ENCODE measurements around the gene SUCO. TPM values are rescaled to one million over a fixed set of nuclear protein-coding genes. Genes with fewer than 3 reads are reported as not detected.
A peak's percentile ranks its signal among the peaks of the same experiment; 100 is the strongest.

The SUCO gene
- total RNA-seq, 1 experiment from 2014 or later: 37.7 TPM

GRCh38 chr1:172601046-172601630 lies 68.2 kb downstream of the SUCO start:
- no peaks in the 10 kb centered on the region for H3K23me2 ChIP-seq (ENCODE audit: insufficient read length, low read depth, low read length, poor library complexity, severe bottlenecking)
- H3K79me1 ChIP-seq (ENCODE audit: insufficient read depth, low read depth, low read length, poor library complexity, severe bottlenecking): no peaks in the 10 kb centered on the region
- no peak for DNase-seq
- H2BK20ac ChIP-seq (ENCODE audit: low read depth, low read length, poor library complexity, severe bottlenecking): no peak overlapping the region
- no peaks in the 10 kb centered on the region for H3K4me1 ChIP-seq (ENCODE audit: insufficient read depth, low read length)
- no peak overlapping the region for H3K9ac ChIP-seq (ENCODE audit: extremely low read depth, insufficient read length, low read length)
- H2BK12ac ChIP-seq (ENCODE audit: insufficient read length, low read depth, low read length): no peak overlapping the region
- H3T11ph ChIP-seq (ENCODE audit: low read length): no peak overlapping the region
- H3K27ac ChIP-seq (ENCODE audit: insufficient read length, low read depth, low read length): no peak overlapping the region
- no peak overlapping the region for H4K91ac ChIP-seq (ENCODE audit: insufficient read length, low read depth, low read length)
- no peaks in the 10 kb centered on the region for H4K20me1 ChIP-seq (ENCODE audit: control insufficient read depth, insufficient read depth, insufficient read length)
- Mint-ChIP-seq H3K27ac (peak overlapping the region; percentile 3 to 75 (median 16); a peak in 3 of 7 replicates), H3K9me3 (peaks cover 15 to 18% of the 10 kb centered on the region in 2 experiments; a peak in 4 of 5 replicates), H3K4me1 (no peaks in the 10 kb centered on the region), H3K4me3 (no peak overlapping the region), H3K27me3 (ENCODE audit: low read depth) (no peaks in the 10 kb centered on the region), H3K36me3 (ENCODE audit: insufficient read depth in 1 of 3, low read depth in 3 of 3) (peaks cover 29 to 62% (median 48%) of the 10 kb centered on the region in 3 experiments)
- WGBS (ENCODE audit: extremely low coverage, insufficient read length, low lambda C conversion rate): no CpG with 5 or more reads among the region's 6 CpGs
- no peak overlapping the region for H4K5ac ChIP-seq (ENCODE audit: insufficient read length, low read depth, low read length)
- no peak overlapping the region for H3K23ac ChIP-seq (ENCODE audit: insufficient read length, low read depth, low read length)
- no peaks in the 10 kb centered on the region for H3K9me3 ChIP-seq (ENCODE audit: control insufficient read depth, low read depth, low read length)
- H2BK5ac ChIP-seq (ENCODE audit: insufficient read length, low read length): no peak overlapping the region
- no peak overlapping the region for H3K18ac ChIP-seq (ENCODE audit: insufficient read length, low read depth, low read length)
- H3K4ac ChIP-seq (ENCODE audit: low read depth, low read length): no peak overlapping the region
- H2AK5ac ChIP-seq (ENCODE audit: insufficient read length, low read length): no peak overlapping the region
- H3K79me2 ChIP-seq (ENCODE audit: insufficient read depth, low read length): peaks cover 1% of the 10 kb centered on the region; the same call in 1 of the 2 replicates
- no peak overlapping the region for H4K8ac ChIP-seq (replicated peaks; ENCODE audit: insufficient read length, low read depth, low read length)
- H3K4me2 ChIP-seq (ENCODE audit: insufficient read depth, insufficient read length, low read length): no peak overlapping the region
- H2BK15ac ChIP-seq (ENCODE audit: low read depth, low read length): no peak overlapping the region
- TF ChIP-seq, protein P1, sequence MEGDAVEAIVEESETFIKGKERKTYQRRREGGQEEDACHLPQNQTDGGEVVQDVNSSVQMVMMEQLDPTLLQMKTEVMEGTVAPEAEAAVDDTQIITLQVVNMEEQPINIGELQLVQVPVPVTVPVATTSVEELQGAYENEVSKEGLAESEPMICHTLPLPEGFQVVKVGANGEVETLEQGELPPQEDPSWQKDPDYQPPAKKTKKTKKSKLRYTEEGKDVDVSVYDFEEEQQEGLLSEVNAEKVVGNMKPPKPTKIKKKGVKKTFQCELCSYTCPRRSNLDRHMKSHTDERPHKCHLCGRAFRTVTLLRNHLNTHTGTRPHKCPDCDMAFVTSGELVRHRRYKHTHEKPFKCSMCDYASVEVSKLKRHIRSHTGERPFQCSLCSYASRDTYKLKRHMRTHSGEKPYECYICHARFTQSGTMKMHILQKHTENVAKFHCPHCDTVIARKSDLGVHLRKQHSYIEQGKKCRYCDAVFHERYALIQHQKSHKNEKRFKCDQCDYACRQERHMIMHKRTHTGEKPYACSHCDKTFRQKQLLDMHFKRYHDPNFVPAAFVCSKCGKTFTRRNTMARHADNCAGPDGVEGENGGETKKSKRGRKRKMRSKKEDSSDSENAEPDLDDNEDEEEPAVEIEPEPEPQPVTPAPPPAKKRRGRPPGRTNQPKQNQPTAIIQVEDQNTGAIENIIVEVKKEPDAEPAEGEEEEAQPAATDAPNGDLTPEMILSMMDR (conservative IDR thresholded peaks at IDR 0.05): no peak
- no peak overlapping the region for H3K56ac ChIP-seq (ENCODE audit: insufficient read length, low read depth, low read length)
- no peaks in the 10 kb centered on the region for H3K27me3 ChIP-seq (ENCODE audit: insufficient read depth, low read length)
- H3K14ac ChIP-seq (ENCODE audit: insufficient read depth, low read length): no peak overlapping the region
- no peak overlapping the region for H2BK120ac ChIP-seq (ENCODE audit: low read depth, low read length, poor library complexity, severe bottlenecking)
- no peak overlapping the region for H2AFZ ChIP-seq (ENCODE audit: low read length)

Measured in H9 (cell line).